ENCODE measurements around the gene WNT3.
"Not testable (repeated sequence)": the region's sequence is repeated elsewhere in the genome, so short reads cannot be mapped to it uniquely, and the experiment has no call there.

- TF ChIP-seq SPI1 (IDR thresholded peaks at IDR 0.05; ENCODE audit: borderline replicate concordance, insufficient read depth, low read depth, low read length); CTCF (IDR thresholded peaks at IDR 0.05 in 2 of 3, conservative IDR thresholded peaks at IDR 0.05 in 1 of 3; ENCODE audit: control insufficient read depth in 2 of 3, extremely low read depth in 1 of 3, insufficient read depth in 1 of 3, low read depth in 3 of 3, low read length in 3 of 3); POLR2A (IDR thresholded peaks at IDR 0.05; ENCODE audit: low read depth, low read length): not testable (repeated sequence)
Measured at GRCh38 chr17:46757588-46757987, 60.9 kb downstream of the WNT3 start.

Measured in GM12878 (cell line).